ENCODE data around the gene OMA1. TPM values are rescaled to one million over a fixed set of nuclear protein-coding genes. Genes with fewer than 3 reads are reported as not detected.

Gene OMA1
- total and polyA plus RNA-seq, 2 donors (not counting 1 experiment from before 2014, with no cell fraction given), result 14.6 to 47.1 TPM

DNA sequence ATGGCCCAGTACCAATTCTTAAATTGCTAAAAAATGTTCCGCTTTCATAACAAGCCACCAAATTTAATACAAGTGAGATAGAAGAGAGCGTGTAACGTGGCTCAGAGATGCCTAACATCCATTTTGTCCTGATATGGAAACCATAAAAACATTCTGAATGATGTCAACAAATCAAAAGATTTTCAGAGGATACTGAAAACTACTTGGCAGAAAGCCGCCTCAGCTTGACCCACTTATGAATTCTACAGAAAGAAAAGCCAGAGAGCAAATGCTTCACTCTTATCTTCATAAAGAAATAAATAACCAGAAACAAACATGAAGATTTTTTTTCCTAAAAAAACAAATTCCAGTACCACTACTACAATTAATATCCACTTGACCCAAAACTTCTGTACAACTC lies 41.2 kb downstream of the OMA1 start:
- no peaks in the 10 kb centered on the region for H3K27me3 ChIP-seq (ENCODE audit: control insufficient read depth, insufficient read depth, low read length)
- no peak overlapping the region for H3K4me3 ChIP-seq (replicated peaks in 1 of 4; ENCODE audit: control extremely low read depth in 1 of 4, insufficient read depth in 1 of 4, low read depth in 3 of 4, low read length in 4 of 4)
- H3K27ac ChIP-seq (ENCODE audit: insufficient read depth, low read length), result no peak overlapping the region
- no peak overlapping the region for H2AFZ ChIP-seq (ENCODE audit: low read length)
- H3K9ac ChIP-seq (ENCODE audit: insufficient read depth, low read length), result no peak overlapping the region
- DNase-seq (ENCODE audit: low read depth in 2 of 2), result no peak
- H3K9me3 ChIP-seq (ENCODE audit: control insufficient read depth, insufficient read depth, low read depth, low read length), result no peaks in the 10 kb centered on the region
- H3K79me2 ChIP-seq (ENCODE audit: control insufficient read depth, insufficient read depth, low read length), result no peaks in the 10 kb centered on the region
- TF ChIP-seq CTCF (conservative IDR thresholded peaks at IDR 0.05 in 1 of 2, IDR thresholded peaks at IDR 0.05 in 1 of 2; ENCODE audit: low read depth in 1 of 2, low read length in 2 of 2), result no peak
- no peak for TF ChIP-seq EZH2 (IDR thresholded peaks at IDR 0.05; ENCODE audit: low read length, missing control alignments)
- H3K4me2 ChIP-seq (ENCODE audit: extremely low read depth, insufficient read depth, low read length), result no peak overlapping the region
- no peaks in the 10 kb centered on the region for H3K36me3 ChIP-seq (ENCODE audit: control insufficient read depth, insufficient read depth, low read length)
- H3K4me1 ChIP-seq (ENCODE audit: control insufficient read depth, extremely low read depth, insufficient read depth, low read length), result no peaks in the 10 kb centered on the region
- H4K20me1 ChIP-seq (ENCODE audit: control insufficient read depth, extremely low read depth, insufficient read depth, low read length), result no peaks in the 10 kb centered on the region

- TF ChIP-seq CTCF (conservative IDR thresholded peaks at IDR 0.05 in 1 of 2, IDR thresholded peaks at IDR 0.05 in 1 of 2; ENCODE audit: low read depth in 1 of 2, low read length in 2 of 2) (no peak), EZH2 (IDR thresholded peaks at IDR 0.05; ENCODE audit: low read length, missing control alignments) (no peak)
- Histone ChIP-seq H4K20me1 (ENCODE audit: control insufficient read depth, extremely low read depth, insufficient read depth, low read length) (no peaks in the 10 kb centered on the region), H3K27me3 (ENCODE audit: control insufficient read depth, insufficient read depth, low read length) (no peaks in the 10 kb centered on the region), H3K4me2 (ENCODE audit: extremely low read depth, insufficient read depth, low read length) (no peak overlapping the region), H3K79me2 (ENCODE audit: control insufficient read depth, insufficient read depth, low read length) (no peaks in the 10 kb centered on the region), H3K4me3 (replicated peaks in 1 of 4; ENCODE audit: control extremely low read depth in 1 of 4, insufficient read depth in 1 of 4, low read depth in 3 of 4, low read length in 4 of 4) (no peak overlapping the region), H2AFZ (ENCODE audit: low read length) (no peak overlapping the region), H3K9me3 (ENCODE audit: control insufficient read depth, insufficient read depth, low read depth, low read length) (no peaks in the 10 kb centered on the region), H3K9ac (ENCODE audit: insufficient read depth, low read length) (no peak overlapping the region), H3K27ac (ENCODE audit: insufficient read depth, low read length) (no peak overlapping the region), H3K4me1 (ENCODE audit: control insufficient read depth, extremely low read depth, insufficient read depth, low read length) (no peaks in the 10 kb centered on the region), H3K36me3 (ENCODE audit: control insufficient read depth, insufficient read depth, low read length) (no peaks in the 10 kb centered on the region)
- no peak for DNase-seq (ENCODE audit: low read depth in 2 of 2)
These were observed 44.0 kb downstream of the OMA1 start for GRCh38 chr1:58502519-58502918.

DNA sequence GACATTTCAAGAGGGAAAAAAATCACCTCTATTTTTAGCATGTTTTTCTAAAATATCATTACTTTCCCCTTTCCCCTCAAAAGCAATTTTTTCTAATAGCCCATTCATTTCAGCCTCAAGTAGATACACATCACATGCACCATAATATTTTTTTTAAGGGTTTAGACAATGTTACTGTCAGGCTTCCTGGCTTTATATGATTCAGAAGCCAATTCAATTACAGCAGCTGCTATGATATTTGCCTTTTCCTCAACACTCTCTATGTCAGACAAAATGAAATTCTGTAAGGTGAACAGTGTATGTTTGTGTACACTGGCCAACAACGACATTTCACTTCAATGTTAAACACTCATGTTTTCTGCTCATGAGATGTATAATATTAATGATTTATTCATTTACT lies 46.5 kb downstream of the OMA1 start:
- H3K4me2 ChIP-seq (ENCODE audit: extremely low read depth, insufficient read depth, low read length), result no peak overlapping the region
- H4K20me1 ChIP-seq (ENCODE audit: control insufficient read depth, extremely low read depth, insufficient read depth, low read length), result no peaks in the 10 kb centered on the region
- H3K27me3 ChIP-seq (ENCODE audit: control insufficient read depth, insufficient read depth, low read length), result no peaks in the 10 kb centered on the region
- no peak overlapping the region for H3K9ac ChIP-seq (ENCODE audit: insufficient read depth, low read length)
- H3K79me2 ChIP-seq (ENCODE audit: control insufficient read depth, insufficient read depth, low read length), result no peaks in the 10 kb centered on the region
- no peak overlapping the region for H2AFZ ChIP-seq (ENCODE audit: low read length)
- no peak for TF ChIP-seq EZH2 (IDR thresholded peaks at IDR 0.05; ENCODE audit: low read length, missing control alignments)
- TF ChIP-seq CTCF (conservative IDR thresholded peaks at IDR 0.05 in 1 of 2, IDR thresholded peaks at IDR 0.05 in 1 of 2; ENCODE audit: low read depth in 1 of 2, low read length in 2 of 2), result no peak
- no peaks in the 10 kb centered on the region for H3K9me3 ChIP-seq (ENCODE audit: control insufficient read depth, insufficient read depth, low read depth, low read length)
- H3K4me3 ChIP-seq (replicated peaks in 1 of 4; ENCODE audit: control extremely low read depth in 1 of 4, insufficient read depth in 1 of 4, low read depth in 3 of 4, low read length in 4 of 4), result no peak overlapping the region
- H3K27ac ChIP-seq (ENCODE audit: insufficient read depth, low read length), result no peak overlapping the region
- H3K4me1 ChIP-seq (ENCODE audit: control insufficient read depth, extremely low read depth, insufficient read depth, low read length), result no peaks in the 10 kb centered on the region
- no peaks in the 10 kb centered on the region for H3K36me3 ChIP-seq (ENCODE audit: control insufficient read depth, insufficient read depth, low read length)
- no peak for DNase-seq (ENCODE audit: low read depth in 2 of 2)
